ENCODE results near the gene ZMIZ1.

ZMIZ1 gene

GRCh38 chr10:79111846-79112614 lies 43.3 kb downstream of the ZMIZ1 start:
- Histone ChIP-seq H3K4me3 (ENCODE audit: low read depth, low read length) (no peak overlapping the region), H3K4me1 (ENCODE audit: control insufficient read depth, insufficient read depth, low read length) (peaks cover 3% of the 10 kb centered on the region; the same call in 1 of the 2 replicates), H3K9me3 (ENCODE audit: control insufficient read depth, insufficient read depth, low read depth, low read length) (no peaks in the 10 kb centered on the region), H3K36me3 (ENCODE audit: control insufficient read depth in 2 of 2, insufficient read depth in 1 of 2, low read length in 2 of 2) (peaks cover 0 to 3% of the 10 kb centered on the region in 2 experiments; a peak in 1 of 3 replicates), H3K27ac (ENCODE audit: extremely low read depth, low read depth, low read length) (no peak overlapping the region)
- TF ChIP-seq ZNF843 (tag by site-specific recombination; IDR thresholded peaks at IDR 0.05) (no peak), KLF8 (tag by site-specific recombination; IDR thresholded peaks at IDR 0.05) (no peak), ZNF623 (tag by site-specific recombination; IDR thresholded peaks at IDR 0.05) (peak; percentile 89)
- CTCF ChIA-PET = interaction anchor here (0.7 to 1.3 kb wide), 2 partner anchors 31 to 83 kb away, joined by 3 to 5 read pairs; no protein-coding TSS in a partner anchor
- POLR2A ChIA-PET = no interaction called here

- peaks cover 0 to 3% of the 10 kb centered on the region in 2 experiments; a peak in 1 of 3 replicates for H3K36me3 ChIP-seq (ENCODE audit: control insufficient read depth in 2 of 2, insufficient read depth in 1 of 2, low read length in 2 of 2)
- POLR2A ChIA-PET = no interaction called here
- H3K9me3 ChIP-seq (ENCODE audit: control insufficient read depth, insufficient read depth, low read depth, low read length) = no peaks in the 10 kb centered on the region
These were observed 44.2 kb downstream of the ZMIZ1 start for GRCh38 chr10:79112881-79113431.

GRCh38 chr10:79113827-79114226 lies 45.1 kb downstream of the ZMIZ1 start:
- POLR2A ChIA-PET = interaction anchor here (1.0 kb wide), 1 partner anchor 38 kb away, joined by 3 read pairs; no protein-coding TSS in a partner anchor
- H3K4me3 ChIP-seq (ENCODE audit: low read depth, low read length) = no peak overlapping the region
- no peak overlapping the region for H3K27ac ChIP-seq (ENCODE audit: extremely low read depth, low read depth, low read length)
- TF ChIP-seq ZSCAN23 (tag by site-specific recombination; IDR thresholded peaks at IDR 0.05) (no peak), ZNF292 (tag by site-specific recombination; IDR thresholded peaks at IDR 0.05; ENCODE audit: borderline replicate concordance, low read depth) (no peak), ZNF596 (tag by site-specific recombination; IDR thresholded peaks at IDR 0.05) (no peak), ZFP3 (tag by site-specific recombination; IDR thresholded peaks at IDR 0.05; ENCODE audit: low read depth) (peak; percentile 46; the same call in 1 of the 2 replicates), ZNF561 (tag by site-specific recombination; IDR thresholded peaks at IDR 0.05; ENCODE audit: borderline replicate concordance) (no peak), ZNF223 (tag by site-specific recombination; IDR thresholded peaks at IDR 0.05) (no peak), ZNF211 (tag by site-specific recombination; IDR thresholded peaks at IDR 0.05; ENCODE audit: low read depth) (no peak), FEZF1 (tag by site-specific recombination; IDR thresholded peaks at IDR 0.05) (no peak), ZNF239 (tag by site-specific recombination; IDR thresholded peaks at IDR 0.05) (no peak), ZNF664 (tag by site-specific recombination; IDR thresholded peaks at IDR 0.05) (peak; percentile 94), ZIC2 (tag by site-specific recombination; IDR thresholded peaks at IDR 0.05) (peak; percentile 32; the same call in 1 of the 2 replicates), ZNF391 (tag by site-specific recombination; IDR thresholded peaks at IDR 0.05; ENCODE audit: borderline replicate concordance, low read depth) (no peak)
- peaks cover 0 to 3% of the 10 kb centered on the region in 2 experiments; a peak in 1 of 3 replicates for H3K36me3 ChIP-seq (ENCODE audit: control insufficient read depth in 2 of 2, insufficient read depth in 1 of 2, low read length in 2 of 2)
- peaks cover 3% of the 10 kb centered on the region; the same call in 1 of the 2 replicates for H3K4me1 ChIP-seq (ENCODE audit: control insufficient read depth, insufficient read depth, low read length)
- H3K9me3 ChIP-seq (ENCODE audit: control insufficient read depth, insufficient read depth, low read depth, low read length) = no peaks in the 10 kb centered on the region
- CTCF ChIA-PET = interaction anchor here (0.7 to 1.7 kb wide), 4 partner anchors 11 to 835 kb away, joined by 3 to 7 read pairs (median 4); no protein-coding TSS in a partner anchor

More at GRCh38 chr10:79112881-79113431, 44.2 kb downstream of the ZMIZ1 start:
- no peak overlapping the region for H3K27ac ChIP-seq (ENCODE audit: extremely low read depth, low read depth, low read length)
- CTCF ChIA-PET = interaction anchor here (0.7 to 1.3 kb wide), 3 partner anchors 32 to 1074 kb away, joined by 3 to 5 read pairs (median 3); no protein-coding TSS in a partner anchor
- 0 out of 2 replicates have a peak, but pooled peaks have one; percentile 27 for TF ChIP-seq ZBTB17 (tag by site-specific recombination; IDR thresholded peaks at IDR 0.05)
- no peak for TF ChIP-seq ZNF140 (tag by site-specific recombination; IDR thresholded peaks at IDR 0.05)
- peaks cover 3% of the 10 kb centered on the region; the same call in 1 of the 2 replicates for H3K4me1 ChIP-seq (ENCODE audit: control insufficient read depth, insufficient read depth, low read length)
- H3K4me3 ChIP-seq (ENCODE audit: low read depth, low read length) = no peak overlapping the region

GRCh38 chr10:79115302-79115701 lies 46.5 kb downstream of the ZMIZ1 start:
- CTCF ChIA-PET = interaction anchor here (0.5 to 1.7 kb wide), 3 partner anchors 36 to 81 kb away, joined by 4 to 7 read pairs (median 4); no protein-coding TSS in a partner anchor
- Histone ChIP-seq H3K36me3 (ENCODE audit: control insufficient read depth in 2 of 2, insufficient read depth in 1 of 2, low read length in 2 of 2) (peaks cover 0 to 10% of the 10 kb centered on the region in 2 experiments; a peak in 1 of 3 replicates), H3K9me3 (ENCODE audit: control insufficient read depth, insufficient read depth, low read depth, low read length) (no peaks in the 10 kb centered on the region), H3K27ac (ENCODE audit: extremely low read depth, low read depth, low read length) (no peak overlapping the region), H3K4me1 (ENCODE audit: control insufficient read depth, insufficient read depth, low read length) (peaks cover 3% of the 10 kb centered on the region; the same call in 1 of the 2 replicates), H3K4me3 (ENCODE audit: low read depth, low read length) (no peak overlapping the region)
- POLR2A ChIA-PET = interaction anchor here (0.8 kb wide), 1 partner anchor 35 kb away, joined by 3 read pairs; no protein-coding TSS in a partner anchor
- no peak for TF ChIP-seq RBAK (tag by site-specific recombination; IDR thresholded peaks at IDR 0.05)
- TF ChIP-seq ZNF670 (tag by site-specific recombination; IDR thresholded peaks at IDR 0.05; ENCODE audit: low read depth) = no peak
- no peak for TF ChIP-seq ELK4 (IDR thresholded peaks at IDR 0.05; ENCODE audit: borderline replicate concordance, low read depth, low read length)
- TF ChIP-seq HOXC10 (CRISPR knock-in tag; IDR thresholded peaks at IDR 0.05) = no peak
- TF ChIP-seq ZNF76 (tag by site-specific recombination; IDR thresholded peaks at IDR 0.05; ENCODE audit: borderline replicate concordance, low read depth) = no peak
- TF ChIP-seq ZNF791 (tag by site-specific recombination; IDR thresholded peaks at IDR 0.05) = no peak
- no peak for TF ChIP-seq ZNF513 (tag by site-specific recombination; IDR thresholded peaks at IDR 0.05)
- TF ChIP-seq BCL11B (tag by site-specific recombination; IDR thresholded peaks at IDR 0.05; ENCODE audit: low read depth) = no peak

Measured in HEK293 (cell line).